ENCODE measurements around the gene COL23A1.

Gene COL23A1

DNA sequence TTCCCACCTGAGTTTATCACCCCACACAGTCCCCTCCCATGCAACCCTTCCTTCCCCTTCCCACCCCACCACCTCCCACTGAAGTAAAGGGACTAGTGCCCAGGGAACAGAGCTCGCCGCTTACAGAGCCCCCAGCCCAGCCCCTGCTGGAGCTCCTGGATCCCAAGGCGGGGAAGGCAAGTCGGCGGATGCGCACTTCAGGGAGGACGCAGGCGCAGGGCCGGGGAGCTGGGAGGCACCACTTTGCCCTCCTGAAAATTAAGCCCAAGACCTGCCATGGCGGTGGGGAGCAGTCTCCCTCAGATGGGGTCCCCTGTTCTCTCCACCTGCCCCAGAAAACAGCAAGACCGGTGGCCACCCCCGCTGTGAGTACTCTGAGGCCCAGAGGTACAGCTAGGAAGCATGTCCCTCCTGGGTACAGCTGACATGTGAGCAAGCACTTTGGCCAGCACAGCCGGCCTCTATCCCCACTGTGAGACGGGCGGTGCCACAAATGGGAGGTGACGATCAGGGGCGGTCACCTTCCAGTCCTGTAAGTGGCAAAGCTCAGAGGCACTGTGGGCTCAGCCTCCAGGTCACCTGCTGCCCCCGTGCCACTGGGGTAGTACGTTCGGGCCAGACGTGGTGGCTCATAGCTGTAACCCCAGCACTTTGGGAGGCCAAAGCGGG lies 45.9 kb downstream of the COL23A1 start:
- no peak for DNase-seq
- Histone ChIP-seq H3K9me3 (no peaks in the 10 kb centered on the region), H3K4me1 (no peaks in the 10 kb centered on the region), H3K4me3 (no peak overlapping the region), H3K27ac (no peak overlapping the region), H3K36me3 (no peaks in the 10 kb centered on the region), H3K27me3 (peaks cover 0 to 11% of the 10 kb centered on the region in 2 donors)
- intact Hi-C loops (cut with DNase I; ENCODE audit: low total_unique reads), result no loop called here
- TF ChIP-seq, protein P1, sequence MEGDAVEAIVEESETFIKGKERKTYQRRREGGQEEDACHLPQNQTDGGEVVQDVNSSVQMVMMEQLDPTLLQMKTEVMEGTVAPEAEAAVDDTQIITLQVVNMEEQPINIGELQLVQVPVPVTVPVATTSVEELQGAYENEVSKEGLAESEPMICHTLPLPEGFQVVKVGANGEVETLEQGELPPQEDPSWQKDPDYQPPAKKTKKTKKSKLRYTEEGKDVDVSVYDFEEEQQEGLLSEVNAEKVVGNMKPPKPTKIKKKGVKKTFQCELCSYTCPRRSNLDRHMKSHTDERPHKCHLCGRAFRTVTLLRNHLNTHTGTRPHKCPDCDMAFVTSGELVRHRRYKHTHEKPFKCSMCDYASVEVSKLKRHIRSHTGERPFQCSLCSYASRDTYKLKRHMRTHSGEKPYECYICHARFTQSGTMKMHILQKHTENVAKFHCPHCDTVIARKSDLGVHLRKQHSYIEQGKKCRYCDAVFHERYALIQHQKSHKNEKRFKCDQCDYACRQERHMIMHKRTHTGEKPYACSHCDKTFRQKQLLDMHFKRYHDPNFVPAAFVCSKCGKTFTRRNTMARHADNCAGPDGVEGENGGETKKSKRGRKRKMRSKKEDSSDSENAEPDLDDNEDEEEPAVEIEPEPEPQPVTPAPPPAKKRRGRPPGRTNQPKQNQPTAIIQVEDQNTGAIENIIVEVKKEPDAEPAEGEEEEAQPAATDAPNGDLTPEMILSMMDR (IDR thresholded peaks at IDR 0.05), result no peak

DNA sequence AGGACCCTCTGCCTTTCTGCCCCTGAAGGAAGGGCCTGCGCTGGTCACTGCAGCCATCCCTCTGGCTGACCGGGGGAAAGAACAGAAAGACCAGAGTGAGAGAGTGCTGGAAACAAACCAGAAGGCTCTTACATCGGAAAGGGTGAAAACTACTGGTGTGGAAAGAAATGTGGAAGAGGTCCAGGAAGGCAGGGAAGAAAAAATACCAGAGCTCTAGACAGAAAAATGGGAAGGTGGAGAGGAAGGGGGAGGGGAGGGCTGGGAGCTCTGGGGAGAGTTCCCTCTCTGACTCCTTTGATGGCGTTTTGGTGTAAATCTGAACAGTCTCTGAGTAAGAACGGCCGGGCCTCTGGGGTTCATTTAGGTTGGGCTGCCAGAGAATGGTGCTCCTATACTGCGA lies 47.7 kb downstream of the COL23A1 start:
- no peak for DNase-seq
- Histone ChIP-seq H3K36me3 (no peaks in the 10 kb centered on the region), H3K4me3 (no peak overlapping the region), H3K27ac (no peak overlapping the region), H3K4me1 (no peaks in the 10 kb centered on the region), H3K9me3 (no peaks in the 10 kb centered on the region), H3K27me3 (peaks cover 0 to 11% of the 10 kb centered on the region in 2 donors)
- TF ChIP-seq, protein P1 (IDR thresholded peaks at IDR 0.05), result no peak
- intact Hi-C loops (cut with DNase I; ENCODE audit: low total_unique reads), result no loop called here

DNA sequence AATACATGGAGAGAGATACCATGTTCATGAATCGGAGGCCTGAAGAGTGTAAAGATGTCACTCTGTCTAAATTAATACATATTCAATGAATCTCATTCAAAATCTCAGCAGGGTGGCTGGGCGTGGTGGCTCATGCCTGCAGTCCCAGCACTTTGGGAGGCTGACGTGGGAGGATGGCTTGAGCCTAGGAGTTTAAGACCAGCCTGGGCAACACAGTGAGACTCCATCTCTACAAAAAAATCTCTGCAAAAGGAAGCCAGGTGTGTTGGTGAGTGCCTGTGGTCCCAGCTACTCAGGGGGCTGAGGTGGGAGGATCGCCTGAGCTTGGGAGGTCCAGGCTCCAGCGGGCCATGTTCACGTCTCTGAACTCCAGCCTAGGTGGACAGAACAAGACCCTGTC lies 49.7 kb downstream of the COL23A1 start:
- H3K9me3 ChIP-seq, result no peaks in the 10 kb centered on the region
- intact Hi-C loops (cut with DNase I; ENCODE audit: low total_unique reads), result no loop called here
- TF ChIP-seq, protein P1 (IDR thresholded peaks at IDR 0.05), result no peak
- H3K36me3 ChIP-seq, result no peaks in the 10 kb centered on the region
- no peak for DNase-seq
- H3K4me1 ChIP-seq, result no peaks in the 10 kb centered on the region
- no peak overlapping the region for H3K4me3 ChIP-seq
- H3K27me3 ChIP-seq, result peaks cover 0 to 4% of the 10 kb centered on the region in 2 donors
- H3K27ac ChIP-seq, result no peak overlapping the region

DNA sequence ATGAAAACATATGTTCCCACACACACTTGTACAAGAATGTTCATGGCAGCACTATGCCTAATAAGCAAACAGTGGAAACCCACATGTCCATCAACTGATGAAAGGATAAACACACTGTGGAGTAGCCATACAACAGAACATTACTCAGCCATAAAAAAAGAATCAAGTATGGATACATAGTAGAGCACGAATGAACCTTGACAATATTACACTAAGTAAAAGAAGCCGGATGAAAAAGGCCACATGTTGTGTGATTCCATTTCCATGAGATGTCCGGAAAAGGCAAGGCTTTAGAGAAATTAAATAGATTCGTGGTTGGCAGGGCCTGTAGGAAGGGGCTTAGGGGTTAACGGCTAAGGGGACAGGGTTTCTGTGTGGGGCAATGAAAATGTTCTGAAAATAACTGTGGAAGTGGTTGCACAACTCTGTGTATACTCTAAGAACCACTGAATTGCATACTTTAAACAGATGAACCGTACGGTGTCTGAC lies 51.4 kb downstream of the COL23A1 start:
- Histone ChIP-seq H3K27me3 (peaks cover 0 to 9% of the 10 kb centered on the region in 2 donors), H3K4me3 (no peak overlapping the region), H3K36me3 (no peaks in the 10 kb centered on the region), H3K4me1 (no peaks in the 10 kb centered on the region), H3K9me3 (no peaks in the 10 kb centered on the region), H3K27ac (no peak overlapping the region)
- TF ChIP-seq, protein P1 (IDR thresholded peaks at IDR 0.05), result no peak
- DNase-seq, result no peak
- intact Hi-C loops (cut with DNase I; ENCODE audit: low total_unique reads), result no loop called here

DNA sequence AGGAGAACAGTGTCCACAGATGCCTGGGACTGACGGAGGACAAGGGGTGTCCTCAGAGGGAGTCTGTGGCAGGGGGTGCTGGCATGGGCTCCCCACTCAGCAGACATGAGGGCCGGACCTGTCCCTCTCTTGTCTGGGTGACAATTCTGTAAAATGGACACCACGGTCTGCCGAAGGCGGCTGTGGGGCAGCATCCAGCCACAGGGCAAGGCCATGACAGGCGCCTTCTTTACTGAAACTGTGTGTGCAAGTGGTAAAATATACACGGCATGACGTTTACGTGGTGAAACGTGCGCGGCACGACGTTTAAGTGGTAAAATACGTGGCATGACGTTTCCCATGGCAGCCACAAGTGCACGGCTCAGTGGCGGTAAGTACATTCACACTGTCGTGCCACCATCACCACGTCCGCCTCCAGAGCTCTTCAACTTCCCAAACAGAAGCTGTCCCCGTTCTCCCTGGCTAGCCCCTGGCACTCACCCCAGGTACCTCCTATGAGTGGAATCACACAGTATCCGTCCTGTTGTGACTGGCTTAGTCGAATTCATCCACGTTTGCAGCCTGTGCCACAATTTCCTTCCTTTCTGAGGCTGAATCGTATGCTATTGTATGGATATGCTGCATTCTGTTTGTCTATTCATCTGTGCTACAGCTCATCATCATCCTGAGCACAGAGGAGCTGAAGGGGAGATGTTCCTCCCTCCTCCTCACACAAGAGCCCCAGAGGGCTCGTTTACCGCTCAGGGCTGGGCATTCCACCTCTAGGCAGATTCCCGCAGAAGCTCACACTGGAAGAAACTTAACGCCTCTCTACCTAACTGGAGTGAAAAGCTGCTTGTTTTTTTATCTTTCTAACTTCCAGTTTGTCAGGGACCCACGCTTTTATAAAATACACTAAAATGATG lies 52.5 kb downstream of the COL23A1 start:
- TF ChIP-seq, protein P1 (IDR thresholded peaks at IDR 0.05), result no peak
- H3K9me3 ChIP-seq, result no peaks in the 10 kb centered on the region
- H3K36me3 ChIP-seq, result no peaks in the 10 kb centered on the region
- intact Hi-C loops (cut with DNase I; ENCODE audit: low total_unique reads), result no loop called here
- peaks cover 0 to 9% of the 10 kb centered on the region in 2 donors for H3K27me3 ChIP-seq
- no peak for DNase-seq
- no peak overlapping the region for H3K4me3 ChIP-seq
- no peak overlapping the region for H3K27ac ChIP-seq
- H3K4me1 ChIP-seq, result no peaks in the 10 kb centered on the region

All from tibial artery (tissue), 4 donors.